CD4-positive, alpha-beta T cell treated with Interleukin-12 subunit alpha and Interleukin-12 subunit beta, for 1 hour (primary cell): Measurements from ENCODE around the gene SIGMAR1.
"Not testable (repeated sequence)": the region's sequence is repeated elsewhere in the genome, so short reads cannot be mapped to it uniquely, and the experiment has no call there.

Experiments used
- DNase-seq: peaks from one replicate; pipeline ENCODE4 v3.0.0-alpha.2; 2020

SIGMAR1 gene

GRCh38 chr9:34654323-34655051 lies 16.9 kb upstream of the SIGMAR1 start:
- no peak for DNase-seq

- DNase-seq, result no peak
Observed at GRCh38 chr9:34653151-34654072, 15.8 kb upstream of the SIGMAR1 start.

GRCh38 chr9:34652602-34653000 lies 15.0 kb upstream of the SIGMAR1 start:
- DNase-seq, result no peak

- DNase-seq, result peak; percentile 41
Observed at GRCh38 chr9:34651876-34652601, 14.5 kb upstream of the SIGMAR1 start, which contains the start of gene IL11RA. TSS of gene IL11RA (plus strand) at chr9:34652185. CDS start at chr9:34655218, 3,033 bp downstream.

GRCh38 chr9:34651321-34651720 lies 13.7 kb upstream of the SIGMAR1 start:
- no peak for DNase-seq

- DNase-seq, result no peak
Observed at GRCh38 chr9:34650816-34651215, 13.2 kb upstream of the SIGMAR1 start.

GRCh38 chr9:34648673-34649072 lies 11.1 kb upstream of the SIGMAR1 start:
- DNase-seq, result no peak

GRCh38 chr9:34647651-34648050 lies 10.1 kb upstream of the SIGMAR1 start:
- no peak for DNase-seq

GRCh38 chr9:34647084-34647403 lies 9.5 kb upstream of the SIGMAR1 start:
- no peak for DNase-seq

GRCh38 chr9:34646211-34647083 lies 8.9 kb upstream of the SIGMAR1 start, which contains the start of gene GALT:
TSS of gene GALT (plus strand) at chr9:34646675. CDS start at chr9:34646705, 30 bp downstream.
- DNase-seq, result peak; percentile 96

GRCh38 chr9:34644766-34645314 lies 7.3 kb upstream of the SIGMAR1 start:
- DNase-seq, result no peak

- no peak for DNase-seq
Observed at GRCh38 chr9:34642679-34643078, 5.1 kb upstream of the SIGMAR1 start.

- DNase-seq, result not testable (repeated sequence)
Observed at GRCh38 chr9:34639322-34639721, 1.7 kb upstream of the SIGMAR1 start.

- DNase-seq, result no peak
Observed at GRCh38 chr9:34638138-34638445, 505 bp upstream of the SIGMAR1 start.

- DNase-seq, result no peak
Observed at GRCh38 chr9:34636791-34637355, 714 bp downstream of the SIGMAR1 start.

- DNase-seq, result no peak
Observed at GRCh38 chr9:34635556-34635955, 2.0 kb downstream of the SIGMAR1 start.

GRCh38 chr9:34634551-34635248 lies 2.9 kb downstream of the SIGMAR1 start:
- no peak for DNase-seq

GRCh38 chr9:34633851-34634550 lies 3.6 kb downstream of the SIGMAR1 start:
- peak; percentile 83 for DNase-seq

- DNase-seq, result no peak
Observed at GRCh38 chr9:34633166-34633565, 4.4 kb downstream of the SIGMAR1 start.

GRCh38 chr9:34630402-34631154 lies 7.0 kb downstream of the SIGMAR1 start:
- DNase-seq, result no peak
